ENCODE results near the gene MED12L. TPM values are rescaled to one million over a fixed set of nuclear protein-coding genes. Genes with fewer than 3 reads are reported as not detected.
"Not testable (repeated sequence)": the region's sequence is repeated elsewhere in the genome, so short reads cannot be mapped to it uniquely, and the experiment has no call there.

The MED12L gene
- total RNA-seq, 2 donors from 2014 or later = 15.5 to 28.9 TPM

GRCh38 chr3:151234825-151235224 is 149.4 kb downstream of the MED12L start:
- no peaks in the 10 kb centered on the region for H3K27me3 Mint-ChIP-seq (ENCODE audit: insufficient read depth)
- H3K4me3 Mint-ChIP-seq = no peak overlapping the region
- no peak overlapping the region for H3K9ac ChIP-seq (ENCODE audit: extremely low read depth, low read length, poor library complexity, severe bottlenecking)
- H3K9me3 ChIP-seq (ENCODE audit: control insufficient read depth, low read length) = peaks cover 3% of the 10 kb centered on the region
- H3K36me3 ChIP-seq (ENCODE audit: control insufficient read depth, insufficient read depth, low read length) = no peaks in the 10 kb centered on the region
- no peak for DNase-seq
- no peak for TF ChIP-seq CTCF (conservative IDR thresholded peaks at IDR 0.05)
- H3K27ac ChIP-seq (ENCODE audit: low read depth, low read length) = no peak overlapping the region
- no peaks in the 10 kb centered on the region for H3K27me3 ChIP-seq (ENCODE audit: control insufficient read depth, insufficient read depth, low read length, poor library complexity, severe bottlenecking)
- H3K4me1 ChIP-seq (ENCODE audit: control insufficient read depth, insufficient read depth, low read length) = no peaks in the 10 kb centered on the region
- no peaks in the 10 kb centered on the region for H3K9me3 Mint-ChIP-seq
- H3K4me3 ChIP-seq (ENCODE audit: low read length) = no peak overlapping the region
- WGBS, 2 experiments (ENCODE audit: insufficient coverage in 1 of 2, insufficient read length in 1 of 2) = 80 to 96% methylated on average over 1 to 6 of the region's 6 CpGs
- H3K36me3 Mint-ChIP-seq (ENCODE audit: low read depth) = peaks cover 8% of the 10 kb centered on the region
- peaks cover 8% of the 10 kb centered on the region for H3K4me1 Mint-ChIP-seq
- H3K27ac Mint-ChIP-seq = no peak overlapping the region

- H3K9ac ChIP-seq (ENCODE audit: extremely low read depth, low read length, poor library complexity, severe bottlenecking) = no peak overlapping the region
- Mint-ChIP-seq H3K4me1 (peaks cover 6% of the 10 kb centered on the region), H3K36me3 (ENCODE audit: low read depth) (peaks cover 9% of the 10 kb centered on the region), H3K27ac (no peak overlapping the region), H3K4me3 (no peak overlapping the region), H3K27me3 (ENCODE audit: insufficient read depth) (no peaks in the 10 kb centered on the region), H3K9me3 (peaks cover 1% of the 10 kb centered on the region)
- H3K27me3 ChIP-seq (ENCODE audit: control insufficient read depth, insufficient read depth, low read length, poor library complexity, severe bottlenecking) = no peaks in the 10 kb centered on the region
- H3K9me3 ChIP-seq (ENCODE audit: control insufficient read depth, low read length) = peaks cover 3% of the 10 kb centered on the region
- H3K4me1 ChIP-seq (ENCODE audit: control insufficient read depth, insufficient read depth, low read length) = no peaks in the 10 kb centered on the region
- no peak overlapping the region for H3K27ac ChIP-seq (ENCODE audit: low read depth, low read length)
- no peak overlapping the region for H3K4me3 ChIP-seq (ENCODE audit: low read length)
- 90 to 94% methylated on average over 2 of the region's 2 CpGs for WGBS, 2 experiments (ENCODE audit: insufficient coverage in 1 of 2, insufficient read length in 1 of 2)
- H3K36me3 ChIP-seq (ENCODE audit: control insufficient read depth, insufficient read depth, low read length) = peaks cover 3% of the 10 kb centered on the region
- no peak for TF ChIP-seq CTCF (conservative IDR thresholded peaks at IDR 0.05)
- DNase-seq = no peak
Measured at GRCh38 chr3:151236316-151236715, 150.9 kb downstream of the MED12L start.

- WGBS, 2 experiments (ENCODE audit: insufficient coverage in 1 of 2, insufficient read length in 1 of 2) = 90 to 95% methylated on average over 6 of the region's 7 CpGs
- Histone ChIP-seq H3K36me3 (ENCODE audit: control insufficient read depth, insufficient read depth, low read length) (peaks cover 5% of the 10 kb centered on the region), H3K9ac (ENCODE audit: extremely low read depth, low read length, poor library complexity, severe bottlenecking) (no peak overlapping the region), H3K27me3 (ENCODE audit: control insufficient read depth, insufficient read depth, low read length, poor library complexity, severe bottlenecking) (no peaks in the 10 kb centered on the region), H3K4me1 (ENCODE audit: control insufficient read depth, insufficient read depth, low read length) (no peaks in the 10 kb centered on the region), H3K4me3 (ENCODE audit: low read length) (no peak overlapping the region), H3K9me3 (ENCODE audit: control insufficient read depth, low read length) (peaks cover 3% of the 10 kb centered on the region), H3K27ac (ENCODE audit: low read depth, low read length) (no peak overlapping the region)
- no peak for DNase-seq
- Mint-ChIP-seq H3K27me3 (ENCODE audit: insufficient read depth) (no peaks in the 10 kb centered on the region), H3K9me3 (peaks cover 6% of the 10 kb centered on the region), H3K36me3 (ENCODE audit: low read depth) (peaks cover 13% of the 10 kb centered on the region), H3K27ac (no peak overlapping the region), H3K4me3 (no peak overlapping the region), H3K4me1 (peaks cover 6% of the 10 kb centered on the region)
- TF ChIP-seq CTCF (conservative IDR thresholded peaks at IDR 0.05) = no peak
Measured at GRCh38 chr3:151236736-151237135, 151.3 kb downstream of the MED12L start.

- not testable (repeated sequence) for H3K36me3 ChIP-seq (ENCODE audit: control insufficient read depth, insufficient read depth, low read length); H3K27me3 ChIP-seq (ENCODE audit: control insufficient read depth, insufficient read depth, low read length, poor library complexity, severe bottlenecking); H3K4me1 Mint-ChIP-seq; H3K9me3 ChIP-seq (ENCODE audit: control insufficient read depth, low read length); DNase-seq; H3K36me3 Mint-ChIP-seq (ENCODE audit: low read depth); H3K4me3 ChIP-seq (ENCODE audit: low read length); H3K27ac Mint-ChIP-seq; H3K27ac ChIP-seq (ENCODE audit: low read depth, low read length); H3K4me1 ChIP-seq (ENCODE audit: control insufficient read depth, insufficient read depth, low read length); H3K27me3 Mint-ChIP-seq (ENCODE audit: insufficient read depth); H3K9ac ChIP-seq (ENCODE audit: extremely low read depth, low read length, poor library complexity, severe bottlenecking)
- 89% methylated on average over 15 of the region's 18 CpGs; no CpG with 5 or more reads in 1 of the 2 experiments for WGBS, 2 experiments (ENCODE audit: insufficient coverage in 1 of 2, insufficient read length in 1 of 2)
- Mint-ChIP-seq H3K4me3 (peak overlapping the region; percentile 36), H3K9me3 (peaks cover 10% of the 10 kb centered on the region)
Measured at GRCh38 chr3:151242006-151242405, 156.5 kb downstream of the MED12L start.
